T-helper 1 cell (primary cell): ENCODE results near the gene EYS.
A peak's percentile ranks its signal among the peaks of the same experiment; 100 is the strongest.
"Not testable (repeated sequence)": the region's sequence is repeated elsewhere in the genome, so short reads cannot be mapped to it uniquely, and the experiment has no call there.

Experiments
- DNase-seq, 5 donors: peaks; one replicate each; pipeline ENCODE4 v3.0.0-alpha.2; 2012 to 2020

EYS gene

DNA sequence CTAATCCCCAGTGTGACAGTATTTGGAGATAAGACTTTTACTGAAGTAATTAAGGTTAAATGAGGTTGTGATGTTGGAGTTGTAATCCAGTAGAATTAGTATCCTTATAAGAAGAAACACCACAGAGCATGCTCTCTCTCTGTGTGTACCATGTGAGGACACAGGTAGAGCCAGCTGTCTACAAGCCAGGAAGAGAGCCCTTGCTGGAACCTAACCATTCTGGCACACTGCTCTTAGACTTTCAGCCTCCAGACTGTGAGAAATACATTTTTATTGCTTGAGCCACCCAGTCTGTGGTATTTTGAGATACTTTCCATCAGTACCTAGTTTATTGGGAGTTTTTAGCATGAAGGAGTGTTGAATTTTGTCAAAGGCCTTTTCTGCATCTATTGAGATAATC is 1961.2 kb downstream of the EYS start:
- DNase-seq, result no peak

DNA sequence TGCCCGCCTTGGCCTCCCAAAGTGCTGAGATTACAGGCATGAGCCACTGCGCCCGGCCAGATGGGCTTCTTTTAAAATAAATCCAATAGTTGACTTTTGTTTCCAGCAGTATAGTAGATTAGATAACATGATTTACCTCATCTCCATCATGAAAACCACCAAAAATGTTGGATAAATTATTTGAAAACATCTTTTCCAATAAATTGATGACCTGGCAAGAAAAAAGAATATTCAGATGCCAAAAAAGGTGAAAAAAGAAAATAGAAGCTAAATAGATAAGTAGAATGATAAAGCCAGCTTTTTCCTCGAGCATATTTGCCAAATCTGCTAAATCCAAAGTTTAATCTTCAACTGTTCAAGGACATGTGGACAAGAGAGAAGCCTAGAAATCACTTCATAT is 1962.2 kb downstream of the EYS start:
- DNase-seq, result no peak

DNA sequence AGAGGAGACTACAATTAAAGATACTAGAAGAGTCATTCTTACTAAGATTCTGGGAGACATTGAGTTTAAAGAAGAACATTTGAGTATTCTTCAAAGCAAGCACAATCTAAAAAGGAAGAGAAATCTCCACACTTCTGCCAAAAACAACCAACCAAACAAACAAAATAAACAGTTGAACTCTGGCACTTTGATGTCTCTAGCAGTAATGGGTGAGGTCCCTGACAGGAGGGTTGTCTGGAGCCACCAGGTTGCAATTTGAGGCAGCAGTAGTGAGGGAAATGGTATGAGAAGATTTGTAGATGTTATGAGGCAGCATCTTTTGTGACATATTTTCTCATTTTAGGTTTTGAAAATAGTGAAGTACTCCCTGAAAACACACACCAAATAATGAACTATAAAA is 1963.3 kb downstream of the EYS start:
- DNase-seq, result no peak

GRCh38 chr6:63742060-63742459 is 1965.0 kb downstream of the EYS start:
- no peak for DNase-seq

DNA sequence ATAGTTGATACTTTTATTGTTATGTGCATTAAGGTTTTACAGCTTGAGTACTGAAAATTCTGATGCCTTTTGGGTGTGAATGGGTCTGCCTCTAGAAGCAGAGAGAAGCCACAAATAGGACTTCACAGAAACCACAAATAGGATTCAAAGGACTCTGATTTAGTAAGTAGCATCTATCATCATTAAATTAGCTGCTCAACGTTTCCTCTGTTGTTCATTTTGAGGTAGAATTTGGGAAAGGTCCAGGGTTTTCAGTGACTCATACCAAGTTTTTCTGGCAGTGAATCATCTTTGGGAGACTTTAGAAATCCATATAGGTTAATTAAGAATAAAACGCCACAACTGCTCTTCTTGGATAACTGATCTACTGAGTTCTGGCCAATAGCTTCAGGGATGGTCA is 1966.3 kb downstream of the EYS start:
- DNase-seq, result no peak

GRCh38 chr6:63739094-63739687 is 1967.8 kb downstream of the EYS start:
- no peak for DNase-seq

- DNase-seq, result not testable (repeated sequence)
Measured at GRCh38 chr6:63738190-63738589, 1968.8 kb downstream of the EYS start.

DNA sequence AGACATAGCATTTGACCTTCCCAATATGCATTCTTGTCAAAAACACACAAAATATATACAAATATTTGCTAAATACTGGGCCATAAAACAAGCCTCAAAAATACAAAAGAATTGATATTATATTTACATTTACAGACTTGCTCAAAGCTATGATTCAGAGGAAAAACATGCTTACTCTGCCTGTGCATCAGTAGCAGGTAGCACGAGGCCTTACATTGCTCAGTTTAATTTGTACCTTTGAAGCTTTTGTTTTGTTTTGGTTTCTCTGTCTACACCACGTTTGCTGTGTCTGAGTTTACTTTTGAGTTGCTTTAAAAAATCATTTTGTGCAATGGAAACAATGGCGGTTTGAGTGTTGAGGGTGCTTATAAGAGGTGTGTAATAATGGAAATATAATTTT is 1972.1 kb downstream of the EYS start:
- DNase-seq, result no peak

DNA sequence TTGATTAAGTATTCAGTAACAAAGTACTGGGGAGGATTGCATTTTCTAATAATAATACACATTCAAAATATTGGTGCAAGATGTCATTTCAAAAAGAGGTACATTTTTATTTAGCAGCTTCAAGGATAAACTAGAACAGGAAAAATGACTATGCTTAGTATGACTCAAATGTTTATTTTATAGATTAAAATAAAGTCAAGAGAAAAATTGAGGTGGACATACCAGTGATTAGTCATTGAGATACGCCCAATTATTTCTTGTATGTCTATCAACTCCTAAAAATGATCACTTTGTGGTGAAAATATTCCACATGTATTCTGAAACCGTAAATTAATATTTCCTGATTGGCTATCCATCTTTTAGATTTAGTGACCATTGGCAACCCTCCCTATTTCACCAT is 1974.7 kb downstream of the EYS start:
- DNase-seq, result no peak

DNA sequence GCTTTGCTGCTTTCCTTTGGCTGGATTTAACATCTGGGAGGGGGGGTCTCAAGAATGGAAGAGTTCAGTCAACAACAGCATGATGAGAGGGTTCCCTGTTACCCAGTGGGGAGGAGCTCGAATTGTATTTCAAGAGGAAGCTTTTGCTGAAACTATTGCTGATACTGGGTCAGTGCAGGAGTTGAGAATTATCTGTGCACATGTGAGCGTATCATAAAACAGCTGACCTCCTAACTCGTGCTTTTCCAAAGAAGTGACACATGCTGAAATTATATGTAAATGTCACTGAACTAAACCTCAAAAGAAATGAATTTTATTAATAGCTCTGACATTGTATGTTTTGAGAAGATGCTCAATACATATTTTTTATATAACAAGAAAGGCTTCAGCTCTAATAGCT is 1975.1 kb downstream of the EYS start:
- no peak for DNase-seq

- DNase-seq, result no peak
Measured at GRCh38 chr6:63730311-63730710, 1976.7 kb downstream of the EYS start.

DNA sequence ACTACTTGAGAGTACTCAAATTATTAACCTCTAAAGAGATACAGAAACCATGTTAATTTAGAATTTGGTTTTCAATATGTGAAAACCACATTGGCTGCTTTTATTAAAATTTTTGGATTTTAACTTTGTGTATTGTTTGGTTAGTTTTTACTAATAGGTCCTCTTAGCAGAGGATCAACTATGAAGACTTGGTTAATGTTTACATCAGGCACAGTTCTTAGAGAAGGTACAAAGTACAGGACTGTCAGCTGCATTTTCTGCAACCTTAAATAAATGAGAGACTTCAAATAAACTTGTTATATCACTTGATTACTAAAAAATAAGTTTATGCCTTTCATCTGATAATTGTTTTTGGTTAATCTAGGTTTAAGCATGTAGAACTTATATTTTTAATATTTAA is 1982.3 kb downstream of the EYS start:
- no peak for DNase-seq

GRCh38 chr6:63721181-63721580 is 1985.8 kb downstream of the EYS start:
- DNase-seq, result no peak

DNA sequence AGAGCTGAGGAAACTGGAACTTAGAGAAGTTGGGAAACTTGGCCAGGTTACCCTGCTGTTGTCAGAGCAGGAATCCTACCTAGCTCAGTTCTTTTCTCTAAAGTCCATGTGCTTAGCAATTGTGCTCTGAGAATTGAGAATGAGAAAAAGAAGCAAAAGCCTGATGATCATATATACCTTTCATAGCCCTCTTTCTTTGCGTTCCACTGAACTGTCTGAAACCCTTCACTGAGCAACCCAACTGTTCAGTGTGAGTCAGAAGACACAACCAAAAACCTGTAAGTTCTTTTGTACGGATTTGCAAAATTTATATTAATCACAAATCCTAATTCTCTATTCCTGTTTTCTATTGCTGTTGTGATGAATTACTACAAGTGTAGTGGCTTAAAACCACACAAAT is 1990.9 kb downstream of the EYS start:
- no peak for DNase-seq

DNA sequence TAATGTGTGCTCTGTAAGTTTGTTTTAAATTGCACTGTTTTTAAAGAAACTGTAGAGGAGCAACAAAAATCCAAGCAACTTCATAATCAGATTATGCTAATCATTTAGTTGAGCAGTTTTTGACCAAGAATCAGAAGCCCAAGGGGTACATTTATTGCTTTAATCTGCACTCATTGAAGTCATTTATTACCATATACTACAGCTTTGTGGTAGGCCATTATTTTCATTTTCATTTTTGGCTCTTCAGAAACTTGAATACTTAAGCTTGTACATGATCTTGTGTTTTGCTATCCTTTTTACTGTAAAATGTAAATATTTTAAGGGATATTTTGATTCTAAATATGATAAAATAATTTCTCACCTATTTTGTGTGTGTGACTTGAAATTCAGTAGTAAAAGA is 1992.9 kb downstream of the EYS start:
- no peak for DNase-seq

DNA sequence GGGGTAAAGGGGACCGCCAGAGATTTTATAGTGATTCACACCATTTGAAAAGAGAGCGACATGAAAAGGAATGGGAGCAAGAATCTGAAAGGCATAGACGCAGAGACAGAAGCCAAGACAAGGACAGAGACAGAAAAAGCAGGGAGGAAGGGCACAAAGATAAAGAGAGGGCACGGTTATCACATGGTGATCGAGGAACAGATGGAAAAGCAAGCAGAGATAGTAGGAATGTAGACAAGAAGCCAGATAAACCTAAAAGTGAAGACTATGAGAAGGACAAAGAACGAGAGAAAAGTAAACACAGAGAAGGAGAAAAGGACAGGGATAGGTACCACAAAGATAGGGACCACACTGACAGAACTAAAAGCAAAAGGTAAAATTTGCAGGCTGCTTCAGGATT is 1993.7 kb downstream of the EYS start:
- DNase-seq, result no peak

- no peak for DNase-seq
Measured at GRCh38 chr6:63709148-63709547, 1997.9 kb downstream of the EYS start.

DNA sequence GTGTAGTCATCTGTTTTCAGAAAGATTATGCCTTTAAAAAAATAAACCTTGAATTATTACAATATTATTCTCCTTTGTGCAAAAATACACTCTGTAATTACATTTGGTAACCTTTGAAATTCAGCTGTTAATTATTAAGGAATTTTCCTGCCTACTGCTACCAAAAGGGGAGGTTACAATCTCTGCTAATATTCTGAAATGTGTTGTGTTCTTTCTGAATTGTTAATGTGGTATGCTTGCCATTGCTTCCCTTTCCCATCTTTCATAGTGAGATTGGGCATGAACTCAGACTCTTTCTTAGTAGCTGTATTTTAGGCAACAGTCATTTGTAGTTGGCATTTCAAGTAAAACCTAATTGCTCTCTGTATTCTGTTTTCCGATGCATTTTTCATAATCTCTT is 1998.4 kb downstream of the EYS start:
- no peak for DNase-seq

DNA sequence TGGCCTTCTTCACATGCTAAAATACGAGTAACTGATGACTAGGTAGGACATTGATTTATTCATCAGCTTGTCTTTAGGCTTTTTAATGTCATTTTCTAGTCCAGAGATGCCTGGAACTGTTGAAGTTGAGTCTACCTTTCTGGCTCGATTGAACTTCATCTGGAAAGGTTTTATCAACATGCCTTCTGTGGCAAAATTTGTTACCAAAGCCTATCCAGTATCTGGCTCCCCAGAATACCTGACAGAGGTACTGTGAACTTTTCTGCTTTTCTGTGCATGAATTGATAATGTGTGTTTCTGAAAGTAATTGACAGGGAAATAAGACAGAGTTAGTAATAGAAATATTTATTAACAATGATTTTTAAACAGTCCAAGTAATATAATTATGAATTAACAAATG is 2000.4 kb downstream of the EYS start:
- no peak for DNase-seq

GRCh38 chr6:63705707-63706106 is 2001.3 kb downstream of the EYS start:
- peak in 1 of 5 donors; percentile 14 for DNase-seq

DNA sequence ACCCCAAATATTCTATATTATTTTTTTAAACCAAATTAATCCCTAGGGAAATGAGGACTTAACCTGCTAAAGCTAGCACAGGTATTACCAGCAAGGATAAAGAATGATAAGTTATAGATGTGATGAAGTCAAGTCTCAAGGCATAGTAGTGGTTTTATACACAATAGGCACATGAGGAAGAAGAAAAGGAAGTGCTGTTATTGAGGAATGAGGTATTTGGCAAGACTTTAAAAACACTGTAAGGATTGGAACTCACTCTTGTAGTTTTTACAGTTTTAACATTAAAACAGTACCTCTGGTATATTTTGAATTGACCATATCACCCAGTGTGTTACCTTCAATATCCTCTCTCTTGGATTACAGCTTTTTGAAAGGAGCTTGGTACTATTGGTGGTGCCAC is 2016.8 kb downstream of the EYS start:
- DNase-seq, result no peak

DNA sequence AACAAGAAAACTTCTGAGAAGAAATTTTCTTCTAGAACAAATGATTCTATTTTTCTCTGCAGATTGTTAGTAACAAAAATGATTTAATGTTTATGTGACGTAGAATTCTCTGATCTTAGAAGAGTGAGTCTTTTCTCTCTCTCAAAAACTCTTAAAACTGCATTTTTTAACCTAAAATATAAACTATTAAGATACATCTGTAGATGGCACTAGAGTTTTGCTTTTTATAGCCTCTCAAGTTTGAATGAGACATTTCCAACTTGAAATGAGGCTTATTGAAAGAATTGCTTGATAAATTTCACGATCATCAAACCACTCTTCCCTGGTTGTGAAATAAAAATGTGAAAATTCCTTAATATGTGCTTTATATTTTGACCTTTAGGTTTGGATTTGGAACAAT is 2017.6 kb downstream of the EYS start:
- no peak for DNase-seq

DNA sequence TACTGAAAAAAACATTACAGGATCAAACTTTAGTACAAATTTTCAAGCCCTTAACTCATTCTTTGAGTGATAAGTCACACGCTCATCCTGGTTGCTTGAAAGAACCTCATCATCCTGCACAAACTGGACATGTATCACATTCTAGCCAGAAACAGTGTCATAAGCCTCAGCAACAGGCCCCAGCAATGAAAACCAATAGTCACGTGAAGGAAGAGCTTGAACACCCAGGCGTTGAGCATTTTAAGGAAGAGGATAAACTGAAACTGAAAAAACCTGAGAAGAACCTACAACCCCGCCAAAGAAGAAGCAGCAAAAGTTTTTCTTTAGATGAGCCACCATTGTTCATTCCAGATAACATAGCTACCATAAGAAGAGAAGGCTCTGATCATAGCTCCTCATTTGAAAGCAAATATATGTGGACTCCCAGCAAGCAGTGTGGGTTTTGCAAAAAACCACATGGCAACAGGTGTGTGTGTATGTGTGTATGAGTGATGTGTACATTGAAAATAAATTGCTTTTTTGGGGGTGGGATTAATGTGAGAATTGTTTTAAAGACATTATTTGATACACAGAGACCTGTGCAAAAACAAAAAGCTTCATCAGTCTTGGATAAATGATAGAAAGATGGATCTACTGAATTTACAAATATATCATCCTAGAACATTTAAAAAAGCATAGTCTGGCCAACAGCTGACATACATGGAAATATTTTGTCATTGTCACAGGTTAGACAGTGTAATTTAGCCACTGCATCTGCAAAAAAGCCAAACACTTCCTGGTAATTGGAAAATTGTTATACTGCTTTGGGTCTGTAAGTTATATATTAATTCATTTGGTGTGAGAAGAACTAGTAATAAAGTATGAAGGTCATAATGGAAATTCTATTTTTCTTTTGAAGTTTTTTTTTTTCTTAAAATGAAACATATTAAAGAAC is 2021.3 kb downstream of the EYS start:
- no peak for DNase-seq

DNA sequence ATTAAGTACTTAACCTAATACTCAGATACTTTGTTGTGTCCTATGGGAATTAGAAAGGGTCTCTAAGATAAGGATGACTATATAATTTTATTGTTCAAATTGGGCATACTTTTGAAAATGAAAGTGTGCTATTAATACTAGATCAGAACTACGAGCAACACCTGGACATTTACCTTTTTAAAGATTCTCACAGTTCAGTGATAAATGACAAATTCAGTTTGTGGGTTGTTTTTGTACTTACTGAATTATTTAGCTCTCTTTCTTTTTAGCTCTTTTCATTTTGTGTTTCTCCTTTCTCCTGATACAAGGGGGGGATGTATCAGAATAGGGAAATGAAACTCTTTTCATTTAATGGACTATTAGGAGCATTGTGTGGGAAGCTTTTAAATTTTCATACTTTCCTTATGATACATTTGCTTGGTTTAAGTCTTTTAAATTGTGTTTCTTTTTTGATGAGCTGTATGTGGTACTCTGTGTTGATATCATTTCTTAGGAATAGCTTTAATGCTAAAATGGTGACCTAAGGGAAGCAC is 2023.9 kb downstream of the EYS start:
- no peak for DNase-seq
